Spinal cord (tissue), 10 donors: ENCODE measurements around the gene GPR33. TPM values are rescaled to one million over a fixed set of nuclear protein-coding genes. Genes with fewer than 3 reads are reported as not detected.
"Not testable (repeated sequence)": the region's sequence is repeated elsewhere in the genome, so short reads cannot be mapped to it uniquely, and the experiment has no call there.

ENCODE experiments used
- DNase-seq, 6 donors: peaks; one replicate each; pipeline versions ENCODE4 v3.0.0 to v3.0.0-alpha.2; 2013 to 2015; ENCODE audit warnings: low spot score in 6 of 6, low read depth in 4 of 6
- H3K27ac ChIP-seq: one replicate; pipeline ENCODE4 v1.5.1; 2013; ENCODE audit warnings: low read depth, low read length, control low read depth
- H3K27me3 ChIP-seq: one replicate; pipeline ENCODE4 v1.6.1; 2013; ENCODE audit warnings: low read length; ENCODE audit not compliant: control insufficient read depth, insufficient read depth
- H3K36me3 ChIP-seq: one replicate; pipeline ENCODE4 v1.6.1; 2013; ENCODE audit warnings: low read length; ENCODE audit not compliant: control insufficient read depth, insufficient read depth
- H3K4me1 ChIP-seq: one replicate; pipeline ENCODE4 v1.6.1; 2013; ENCODE audit warnings: low read length; ENCODE audit not compliant: control insufficient read depth, insufficient read depth
- H3K4me3 ChIP-seq: one replicate; pipeline ENCODE4 v1.5.1; 2013; ENCODE audit warnings: low read depth, low read length, control low read depth
- H3K9me3 ChIP-seq: one replicate; pipeline ENCODE4 v1.6.1; 2013; ENCODE audit warnings: low read length; ENCODE audit not compliant: control insufficient read depth, insufficient read depth
- WGBS: methylation state at CpG from one replicate; pipeline ENCODE4 v1.1.5; 2013; ENCODE audit warnings: missing lambda C conversion rate; ENCODE audit not compliant: insufficient coverage; 5-methylcytosine and 5-hydroxymethylcytosine counted together
- polyA plus RNA-seq, 2 donors: library from polyadenylated mRNA; unstranded; fragments of 120-200 nt; gene quantifications; one replicate each; pipeline ENCODE4 v1.2.1, GENCODE V29; 2013; ENCODE audit not compliant: insufficient read length in 2 of 2
- total RNA-seq, 2 donors: library from RNA; depleted of rRNA in 1 of 2; stranded (reverse); fragments of 120-200 nt in 1 of 2; fragments of >200 nt in 1 of 2; gene quantifications; one replicate each; pipeline versions ENCODE4 v1.2.3 to v1.2.4, GENCODE V29; 2013 to 2014
- donor health status: healthy.

The GPR33 gene
- total and polyA plus RNA-seq, 4 donors: not detected

DNA sequence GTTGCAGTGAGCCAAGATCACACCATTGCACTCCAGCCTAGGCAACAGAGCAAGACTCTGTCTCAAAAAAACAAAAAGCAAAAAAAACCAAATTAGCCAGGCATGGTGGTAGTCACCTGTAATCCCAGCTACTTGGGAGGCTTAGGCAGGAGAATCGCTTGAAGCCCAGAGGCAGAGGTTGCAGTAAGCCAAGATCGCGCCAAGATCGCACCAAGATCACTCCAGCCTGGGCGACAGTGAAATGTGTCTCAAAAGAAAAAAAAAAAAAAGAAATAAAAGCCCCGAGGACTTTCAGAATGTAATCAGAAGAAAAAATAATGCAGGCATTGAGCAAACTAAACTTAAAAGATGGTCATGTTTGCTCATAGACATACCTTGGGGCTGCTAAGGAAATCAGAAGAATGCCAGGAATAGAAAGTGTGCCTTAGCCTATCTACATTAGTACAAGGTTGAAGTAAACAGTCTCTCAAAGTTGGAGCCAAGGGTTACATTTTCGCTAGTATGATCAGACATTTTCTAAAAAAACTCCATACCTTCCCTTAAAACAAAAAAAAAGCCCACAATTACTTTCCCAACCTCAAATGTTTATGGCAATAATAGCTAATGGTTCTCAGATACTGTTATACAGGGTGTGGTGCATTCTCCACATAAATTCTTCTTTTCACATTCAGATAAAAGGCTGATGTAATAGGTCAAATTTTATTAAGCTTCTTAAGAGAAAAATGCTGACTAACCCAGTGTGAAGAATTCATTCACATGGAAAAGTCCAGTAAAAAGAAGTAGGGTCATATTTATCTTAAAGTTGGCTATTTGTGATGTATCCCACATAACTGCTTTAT lies 46.3 kb downstream of the GPR33 start:
- Histone ChIP-seq H3K27ac (peak overlapping the region; percentile 11), H3K36me3 (no peaks in the 10 kb centered on the region), H3K4me3 (no peak overlapping the region), H3K27me3 (no peaks in the 10 kb centered on the region), H3K4me1 (no peaks in the 10 kb centered on the region), H3K9me3 (no peaks in the 10 kb centered on the region)
- 100% methylated on average over 1 of the region's 7 CpGs for WGBS
- DNase-seq: no peak

DNA sequence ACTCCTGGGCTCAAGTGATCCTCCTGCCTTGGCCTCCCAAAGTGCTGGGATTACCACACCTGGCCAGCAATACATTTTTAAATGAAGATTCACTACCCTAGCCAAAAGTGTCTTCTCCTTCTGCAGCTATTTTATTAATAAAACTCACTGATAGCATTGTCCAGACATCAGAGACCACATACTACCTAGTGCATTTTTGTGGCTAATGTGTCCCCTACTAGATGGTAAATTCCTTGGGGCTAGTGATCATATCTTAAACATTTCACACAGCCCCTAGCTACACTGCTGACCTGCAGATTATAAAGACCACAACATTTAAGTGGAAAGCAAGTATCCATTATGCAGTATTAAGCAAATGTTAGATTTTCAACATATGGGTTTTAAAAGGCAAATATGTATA lies 47.6 kb downstream of the GPR33 start:
- Histone ChIP-seq H3K9me3 (no peaks in the 10 kb centered on the region), H3K27ac (peak overlapping the region; percentile 57), H3K4me1 (no peaks in the 10 kb centered on the region), H3K4me3 (no peak overlapping the region), H3K36me3 (no peaks in the 10 kb centered on the region), H3K27me3 (no peaks in the 10 kb centered on the region)
- DNase-seq: no peak

DNA sequence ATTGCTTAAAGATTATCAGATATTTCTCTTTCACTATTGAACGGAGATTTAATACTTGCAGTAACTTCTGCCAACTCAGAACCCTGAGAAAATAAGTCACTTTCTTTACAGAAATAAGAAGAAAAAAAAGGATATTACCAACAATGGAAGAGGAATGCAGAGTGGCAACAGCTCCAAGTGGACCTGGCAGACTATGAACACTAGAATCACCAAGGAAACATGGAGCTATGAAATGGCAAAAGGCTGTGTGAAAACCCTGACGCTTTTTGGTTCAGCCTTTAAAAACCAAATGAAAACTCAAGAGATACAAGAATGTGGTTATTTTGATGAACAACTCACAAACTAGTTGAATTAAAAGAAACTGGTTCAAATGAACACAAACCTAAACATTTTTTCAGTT lies 48.3 kb downstream of the GPR33 start:
- Histone ChIP-seq H3K4me3 (no peak overlapping the region), H3K27ac (peak overlapping the region; percentile 57), H3K36me3 (no peaks in the 10 kb centered on the region), H3K9me3 (no peaks in the 10 kb centered on the region), H3K27me3 (no peaks in the 10 kb centered on the region), H3K4me1 (no peaks in the 10 kb centered on the region)
- DNase-seq: peak in 4 of 6 donors; percentile 23 to 74 (median 51)
- no CpG with 5 or more reads among the region's 2 CpGs for WGBS

DNA sequence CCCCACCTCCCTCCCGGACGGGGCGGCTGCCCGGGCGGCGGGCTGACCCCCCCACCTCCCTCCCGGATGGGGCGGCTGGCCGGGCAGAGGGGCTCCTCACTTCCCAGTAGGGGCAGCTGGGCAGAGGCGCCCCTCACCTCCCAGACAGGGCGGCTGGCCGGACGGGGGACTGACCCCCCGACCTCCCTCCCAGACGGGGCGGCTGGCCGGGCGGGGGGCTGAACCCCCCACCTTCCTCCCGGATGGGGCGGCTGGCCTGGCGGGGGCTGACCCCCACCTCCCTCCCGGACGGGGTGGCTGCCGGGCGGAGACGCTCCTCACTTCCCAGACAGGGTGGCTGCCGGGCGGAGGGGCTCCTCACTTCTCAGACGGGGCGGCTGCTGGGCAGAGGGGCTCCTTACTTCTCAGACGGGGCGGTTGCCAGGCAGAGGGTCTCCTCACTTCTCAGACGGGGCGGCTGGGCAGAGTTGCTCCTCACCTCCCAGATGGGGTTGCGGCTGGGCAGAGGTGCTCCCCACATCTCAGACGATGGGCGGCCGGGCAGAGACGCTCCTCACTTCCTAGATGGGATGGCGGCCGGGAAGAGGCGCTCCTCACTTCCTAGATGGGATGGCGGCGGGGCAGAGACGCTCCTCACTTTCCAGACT lies 50.7 kb downstream of the GPR33 start:
- not testable (repeated sequence) for H3K4me3 ChIP-seq, DNase-seq, H3K36me3 ChIP-seq, H3K9me3 ChIP-seq, H3K4me1 ChIP-seq, H3K27ac ChIP-seq, H3K27me3 ChIP-seq
- WGBS: 86% methylated on average over 8 of the region's 45 CpGs

DNA sequence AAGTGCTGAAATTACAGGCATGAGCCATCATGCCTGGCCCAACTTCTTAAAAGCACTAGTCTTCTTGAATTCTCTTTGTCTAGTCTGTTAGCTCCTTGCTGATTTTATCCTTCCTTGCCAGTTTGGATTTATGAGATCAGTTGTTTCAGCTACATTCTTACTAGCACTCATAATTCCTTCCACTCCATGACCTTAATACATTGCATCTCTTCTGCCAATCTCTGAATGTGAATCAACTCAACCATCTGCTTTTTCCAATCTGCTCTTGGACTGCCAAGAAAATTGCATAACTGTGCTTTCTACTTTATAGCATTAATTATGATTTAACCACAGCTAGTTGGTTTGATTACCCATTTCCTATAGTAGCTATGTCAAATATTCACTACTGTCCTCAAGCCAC lies 52.6 kb downstream of the GPR33 start:
- peak in 1 of 6 donors; percentile 41 for DNase-seq
- Histone ChIP-seq H3K4me3 (no peak overlapping the region), H3K4me1 (no peaks in the 10 kb centered on the region), H3K27ac (no peak overlapping the region), H3K36me3 (no peaks in the 10 kb centered on the region), H3K9me3 (peaks cover 4% of the 10 kb centered on the region), H3K27me3 (no peaks in the 10 kb centered on the region)

Other genes starting within 250 kb of the GPR33 start
- gene HEATR5A, start 67.5 kb downstream of the GPR33 start, total RNA-seq: 10 to 100 TPM; 42.3 to 74.2 TPM
- gene HEATR5A, start 67.5 kb downstream of the GPR33 start, polyA plus RNA-seq: 10 to 100 TPM; 20.4 to 32.0 TPM
- gene DTD2, start 30.5 kb downstream of the GPR33 start, total RNA-seq: 10 to 100 TPM; 26.0 to 62.5 TPM
- gene DTD2, start 30.5 kb downstream of the GPR33 start, polyA plus RNA-seq: 10 to 100 TPM; 29.5 to 37.1 TPM
- 10 to 100 TPM; 11.7 to 17.9 TPM for gene NUBPL, start 73.4 kb upstream of the GPR33 start, total RNA-seq
- 10 to 100 TPM; 11.2 to 11.3 TPM for gene NUBPL, start 73.4 kb upstream of the GPR33 start, polyA plus RNA-seq